ENCODE data around the gene SLX4. TPM values are rescaled to one million over a fixed set of nuclear protein-coding genes. Genes with fewer than 3 reads are reported as not detected.

SLX4 gene
- total RNA-seq, 5 donors from 2014 or later (not counting 1 experiment from before 2014, with no cell fraction given), result 6.3 to 9.4 (median 8.5) TPM

- Mint-ChIP-seq H3K36me3 (peaks cover 14% of the 10 kb centered on the region), H3K27me3 (no peaks in the 10 kb centered on the region), H3K4me3 (no peak overlapping the region), H3K9me3 (no peaks in the 10 kb centered on the region), H3K4me1 (peaks cover 0 to 1% (median 0%) of the 10 kb centered on the region in 3 donors), H3K27ac (no peak overlapping the region)
- ATAC-seq (replicated peaks in 1 of 4) (no peak), DNase-seq (no peak)
- Histone ChIP-seq H3K4me3 (ENCODE audit: control insufficient read depth in 1 of 2, extremely low read depth in 1 of 2, low read length in 1 of 2) (no peak overlapping the region), H3K27ac (ENCODE audit: low read length) (no peak overlapping the region), H3K4me1 (ENCODE audit: control insufficient read depth in 1 of 2, extremely low read depth in 1 of 2, insufficient read depth in 2 of 2, low read length in 2 of 2) (no peaks in the 10 kb centered on the region), H3K27me3 (replicated peaks in 1 of 2; ENCODE audit: control insufficient read depth in 2 of 2, extremely low read depth in 1 of 2, insufficient read depth in 2 of 2, low read length in 1 of 2) (no peaks in the 10 kb centered on the region), H3K9me3 (no peaks in the 10 kb centered on the region), H3K36me3 (ENCODE audit: control insufficient read depth in 2 of 2, extremely low read depth in 1 of 2, insufficient read depth in 1 of 2, low read length in 1 of 2) (peaks cover 0 to 6% of the 10 kb centered on the region in 2 donors)
- ChIA-PET CTCF (no interaction called here), POLR2A (no interaction called here)
- WGBS (ENCODE audit: insufficient coverage), result 97% methylated on average over 27 of the region's 27 CpGs
Observed at GRCh38 chr16:3596101-3596861, 15.1 kb downstream of the SLX4 start.

DNA sequence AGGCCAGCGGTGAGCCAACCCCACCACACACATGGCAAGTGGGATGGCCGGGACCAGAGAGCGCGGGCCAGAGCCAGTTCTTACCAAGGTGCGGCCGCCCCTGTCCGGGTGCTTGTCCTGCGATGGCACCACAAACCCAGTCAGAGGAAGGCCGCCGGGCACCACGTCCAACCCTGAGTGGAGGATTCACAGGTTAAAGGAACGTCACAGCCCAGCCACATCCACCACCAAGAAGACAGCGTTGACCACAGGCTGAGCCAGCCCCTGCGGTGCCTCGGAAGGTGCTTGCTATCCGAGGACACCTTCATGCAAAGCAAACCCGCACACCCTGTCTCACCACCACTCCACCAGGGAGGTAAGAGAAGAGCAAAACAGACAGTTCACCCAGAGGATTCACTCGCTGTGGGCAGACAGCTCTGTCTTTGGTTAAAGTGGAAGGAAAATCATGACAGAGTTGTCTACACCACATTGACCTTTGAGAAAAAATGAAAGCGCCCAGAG lies 15.8 kb downstream of the SLX4 start:
- 97% methylated on average over 9 of the region's 19 CpGs for WGBS (ENCODE audit: insufficient coverage)
- H3K4me1 Mint-ChIP-seq, result peaks cover 0 to 4% (median 0%) of the 10 kb centered on the region in 3 donors
- H3K4me3 ChIP-seq (ENCODE audit: control insufficient read depth in 1 of 2, extremely low read depth in 1 of 2, low read length in 1 of 2), result no peak overlapping the region

GRCh38 chr16:3595110-3595486 lies 16.3 kb downstream of the SLX4 start:
- Mint-ChIP-seq H3K4me3 (no peak overlapping the region), H3K27ac (no peak overlapping the region), H3K9me3 (no peaks in the 10 kb centered on the region), H3K4me1 (peaks cover 0 to 4% (median 0%) of the 10 kb centered on the region in 3 donors), H3K27me3 (no peaks in the 10 kb centered on the region), H3K36me3 (peaks cover 14% of the 10 kb centered on the region)
- Histone ChIP-seq H3K27ac (ENCODE audit: low read length) (no peak overlapping the region), H3K36me3 (ENCODE audit: control insufficient read depth in 2 of 2, extremely low read depth in 1 of 2, insufficient read depth in 1 of 2, low read length in 1 of 2) (peaks cover 0 to 6% of the 10 kb centered on the region in 2 donors), H3K4me1 (ENCODE audit: control insufficient read depth in 1 of 2, extremely low read depth in 1 of 2, insufficient read depth in 2 of 2, low read length in 2 of 2) (no peaks in the 10 kb centered on the region), H3K9me3 (no peaks in the 10 kb centered on the region), H3K27me3 (replicated peaks in 1 of 2; ENCODE audit: control insufficient read depth in 2 of 2, extremely low read depth in 1 of 2, insufficient read depth in 2 of 2, low read length in 1 of 2) (no peaks in the 10 kb centered on the region), H3K4me3 (ENCODE audit: control insufficient read depth in 1 of 2, extremely low read depth in 1 of 2, low read length in 1 of 2) (no peak overlapping the region)
- 96% methylated on average over 10 of the region's 11 CpGs for WGBS (ENCODE audit: insufficient coverage)
- no peak for ATAC-seq (replicated peaks in 1 of 4)
- CTCF ChIA-PET, result no interaction called here
- POLR2A ChIA-PET, result no interaction called here
- DNase-seq, result no peak

More for the DNA sequence above, 15.8 kb downstream of the SLX4 start:
- Histone ChIP-seq H3K9me3 (no peaks in the 10 kb centered on the region), H3K4me1 (ENCODE audit: control insufficient read depth in 1 of 2, extremely low read depth in 1 of 2, insufficient read depth in 2 of 2, low read length in 2 of 2) (no peaks in the 10 kb centered on the region), H3K27me3 (replicated peaks in 1 of 2; ENCODE audit: control insufficient read depth in 2 of 2, extremely low read depth in 1 of 2, insufficient read depth in 2 of 2, low read length in 1 of 2) (no peaks in the 10 kb centered on the region), H3K36me3 (ENCODE audit: control insufficient read depth in 2 of 2, extremely low read depth in 1 of 2, insufficient read depth in 1 of 2, low read length in 1 of 2) (peaks cover 0 to 3% of the 10 kb centered on the region in 2 donors), H3K27ac (ENCODE audit: low read length) (no peak overlapping the region)
- no peaks in the 10 kb centered on the region for H3K27me3 Mint-ChIP-seq
- no peak overlapping the region for H3K4me3 Mint-ChIP-seq
- ATAC-seq (replicated peaks in 1 of 4) (no peak), DNase-seq (no peak)
- H3K27ac Mint-ChIP-seq, result no peak overlapping the region
- ChIA-PET POLR2A (no interaction called here), CTCF (no interaction called here)
- peaks cover 14% of the 10 kb centered on the region for H3K36me3 Mint-ChIP-seq
- no peaks in the 10 kb centered on the region for H3K9me3 Mint-ChIP-seq

- peaks cover 17% of the 10 kb centered on the region for H3K36me3 Mint-ChIP-seq
- no peak for DNase-seq
- Histone ChIP-seq H3K9me3 (no peaks in the 10 kb centered on the region), H3K36me3 (ENCODE audit: control insufficient read depth in 2 of 2, extremely low read depth in 1 of 2, insufficient read depth in 1 of 2, low read length in 1 of 2) (peaks cover 0 to 6% of the 10 kb centered on the region in 2 donors), H3K27me3 (replicated peaks in 1 of 2; ENCODE audit: control insufficient read depth in 2 of 2, extremely low read depth in 1 of 2, insufficient read depth in 2 of 2, low read length in 1 of 2) (no peaks in the 10 kb centered on the region), H3K4me1 (ENCODE audit: control insufficient read depth in 1 of 2, extremely low read depth in 1 of 2, insufficient read depth in 2 of 2, low read length in 2 of 2) (no peaks in the 10 kb centered on the region), H3K27ac (ENCODE audit: low read length) (no peak overlapping the region), H3K4me3 (ENCODE audit: control insufficient read depth in 1 of 2, extremely low read depth in 1 of 2, low read length in 1 of 2) (no peak overlapping the region)
- H3K4me1 Mint-ChIP-seq, result peaks cover 0 to 4% (median 0%) of the 10 kb centered on the region in 3 donors
- H3K9me3 Mint-ChIP-seq, result no peaks in the 10 kb centered on the region
- H3K27ac Mint-ChIP-seq, result no peak overlapping the region
- CTCF ChIA-PET, result no interaction called here
- POLR2A ChIA-PET, result no interaction called here
- no peaks in the 10 kb centered on the region for H3K27me3 Mint-ChIP-seq
- WGBS (ENCODE audit: insufficient coverage), result 98% methylated on average over 13 of the region's 22 CpGs
- no peak for ATAC-seq (replicated peaks in 1 of 4)
- H3K4me3 Mint-ChIP-seq, result no peak overlapping the region
Observed at GRCh38 chr16:3594316-3595109, 16.9 kb downstream of the SLX4 start.

GRCh38 chr16:3592559-3592958 lies 18.8 kb downstream of the SLX4 start:
- POLR2A ChIA-PET, result no interaction called here
- Mint-ChIP-seq H3K27ac (no peak overlapping the region), H3K4me3 (no peak overlapping the region)

DNA sequence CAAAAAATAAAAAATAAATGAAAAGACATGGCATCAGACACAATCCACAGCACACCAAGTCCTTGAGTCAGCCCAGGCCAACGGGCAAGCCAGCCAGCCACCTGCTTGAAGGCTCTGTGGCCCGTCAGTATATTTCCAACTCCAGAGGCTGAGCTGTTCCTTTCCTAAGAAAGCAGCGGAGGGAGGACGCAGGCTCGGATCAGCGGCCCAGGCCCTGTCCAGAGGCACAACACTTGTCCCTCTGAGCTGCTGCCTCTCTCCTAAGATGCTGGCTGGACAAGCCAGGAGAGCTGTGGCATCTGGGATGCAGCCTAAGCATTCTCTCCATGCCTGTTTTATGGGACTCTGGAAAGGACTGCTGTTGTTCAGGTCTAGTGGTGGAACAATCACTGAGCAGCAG lies 19.4 kb downstream of the SLX4 start:
- ChIA-PET POLR2A (no interaction called here), CTCF (no interaction called here)
- Histone ChIP-seq H3K4me1 (ENCODE audit: control insufficient read depth in 1 of 2, extremely low read depth in 1 of 2, insufficient read depth in 2 of 2, low read length in 2 of 2) (no peaks in the 10 kb centered on the region), H3K27me3 (replicated peaks in 1 of 2; ENCODE audit: control insufficient read depth in 2 of 2, extremely low read depth in 1 of 2, insufficient read depth in 2 of 2, low read length in 1 of 2) (no peaks in the 10 kb centered on the region), H3K9me3 (no peaks in the 10 kb centered on the region), H3K27ac (ENCODE audit: low read length) (no peak overlapping the region), H3K36me3 (ENCODE audit: control insufficient read depth in 2 of 2, extremely low read depth in 1 of 2, insufficient read depth in 1 of 2, low read length in 1 of 2) (peaks cover 0 to 4% of the 10 kb centered on the region in 2 donors), H3K4me3 (ENCODE audit: control insufficient read depth in 1 of 2, extremely low read depth in 1 of 2, low read length in 1 of 2) (no peak overlapping the region)
- no peak overlapping the region for H3K4me3 Mint-ChIP-seq
- no peak overlapping the region for H3K27ac Mint-ChIP-seq
- H3K4me1 Mint-ChIP-seq, result peaks cover 0 to 4% (median 0%) of the 10 kb centered on the region in 3 donors
- H3K36me3 Mint-ChIP-seq, result peaks cover 13% of the 10 kb centered on the region
- ATAC-seq (replicated peaks in 1 of 4) (no peak), DNase-seq (no peak)
- no peaks in the 10 kb centered on the region for H3K27me3 Mint-ChIP-seq
- 92% methylated on average over 6 of the region's 6 CpGs for WGBS (ENCODE audit: insufficient coverage)
- H3K9me3 Mint-ChIP-seq, result no peaks in the 10 kb centered on the region

More at GRCh38 chr16:3592559-3592958, 18.8 kb downstream of the SLX4 start:
- ATAC-seq (replicated peaks in 1 of 4) (no peak), DNase-seq (no peak)
- Histone ChIP-seq H3K27ac (ENCODE audit: low read length) (no peak overlapping the region), H3K4me3 (ENCODE audit: control insufficient read depth in 1 of 2, extremely low read depth in 1 of 2, low read length in 1 of 2) (no peak overlapping the region), H3K4me1 (ENCODE audit: control insufficient read depth in 1 of 2, extremely low read depth in 1 of 2, insufficient read depth in 2 of 2, low read length in 2 of 2) (no peaks in the 10 kb centered on the region), H3K9me3 (no peaks in the 10 kb centered on the region), H3K27me3 (replicated peaks in 1 of 2; ENCODE audit: control insufficient read depth in 2 of 2, extremely low read depth in 1 of 2, insufficient read depth in 2 of 2, low read length in 1 of 2) (no peaks in the 10 kb centered on the region), H3K36me3 (ENCODE audit: control insufficient read depth in 2 of 2, extremely low read depth in 1 of 2, insufficient read depth in 1 of 2, low read length in 1 of 2) (peaks cover 0 to 4% of the 10 kb centered on the region in 2 donors)
- Mint-ChIP-seq H3K36me3 (peaks cover 13% of the 10 kb centered on the region), H3K9me3 (no peaks in the 10 kb centered on the region), H3K4me1 (peaks cover 0 to 4% (median 0%) of the 10 kb centered on the region in 3 donors), H3K27me3 (no peaks in the 10 kb centered on the region)
- CTCF ChIA-PET, result no interaction called here
- WGBS (ENCODE audit: insufficient coverage), result 94% methylated on average over 11 of the region's 12 CpGs
